ENCODE measurements around the gene ANO1. TPM values are rescaled to one million over a fixed set of nuclear protein-coding genes. Genes with fewer than 3 reads are reported as not detected.

Gene ANO1
- total RNA-seq, 2 donors from 2014 or later: 10.2 to 29.4 TPM

DNA sequence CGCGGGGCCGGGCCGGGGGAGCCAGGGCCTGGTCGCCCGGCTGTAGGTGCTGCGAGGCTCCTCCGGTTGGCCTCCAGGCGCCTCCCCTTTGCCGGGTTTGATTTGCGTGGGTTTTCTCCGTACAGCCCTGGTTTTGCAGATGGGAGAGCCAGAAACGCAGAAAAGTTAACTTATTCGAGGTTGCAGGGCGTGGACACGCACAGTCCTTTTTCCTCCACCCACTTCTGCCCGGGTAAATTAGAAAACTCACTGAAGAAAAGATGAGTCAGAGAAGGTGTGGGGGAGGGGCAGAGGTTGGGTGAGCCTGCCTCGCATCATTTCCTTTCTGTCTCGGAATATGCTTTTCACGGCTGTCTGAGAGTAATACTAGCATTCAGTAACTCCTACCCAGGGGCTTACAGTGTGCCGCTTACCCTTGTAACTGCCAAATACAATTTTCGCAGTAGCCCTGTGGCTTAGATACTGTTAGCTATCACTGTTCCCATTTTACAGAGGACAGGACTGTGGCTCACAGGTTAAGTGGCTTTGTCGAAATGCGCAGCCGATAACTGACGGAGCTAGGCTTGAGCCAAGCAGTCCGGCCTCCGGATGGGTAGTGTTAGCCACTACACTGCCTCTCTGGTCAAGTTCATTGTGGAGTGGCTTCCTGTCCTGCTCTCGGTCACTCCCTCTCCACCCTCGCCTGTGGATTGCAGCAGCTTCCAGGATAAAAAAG lies 125.8 kb downstream of the ANO1 start:
- DNase-seq (ENCODE audit: low spot score): peak; percentile 77
- Histone ChIP-seq H3K9me3 (no peaks in the 10 kb centered on the region), H3K27ac (peak overlapping the region; percentile 92), H3K36me3 (peaks cover 15% of the 10 kb centered on the region), H3K27me3 (no peaks in the 10 kb centered on the region), H3K4me3 (peak overlapping the region; percentile 86 to 99), H3K4me1 (peaks cover 0 to 30% of the 10 kb centered on the region in 2 donors)
- TF ChIP-seq, protein P1, sequence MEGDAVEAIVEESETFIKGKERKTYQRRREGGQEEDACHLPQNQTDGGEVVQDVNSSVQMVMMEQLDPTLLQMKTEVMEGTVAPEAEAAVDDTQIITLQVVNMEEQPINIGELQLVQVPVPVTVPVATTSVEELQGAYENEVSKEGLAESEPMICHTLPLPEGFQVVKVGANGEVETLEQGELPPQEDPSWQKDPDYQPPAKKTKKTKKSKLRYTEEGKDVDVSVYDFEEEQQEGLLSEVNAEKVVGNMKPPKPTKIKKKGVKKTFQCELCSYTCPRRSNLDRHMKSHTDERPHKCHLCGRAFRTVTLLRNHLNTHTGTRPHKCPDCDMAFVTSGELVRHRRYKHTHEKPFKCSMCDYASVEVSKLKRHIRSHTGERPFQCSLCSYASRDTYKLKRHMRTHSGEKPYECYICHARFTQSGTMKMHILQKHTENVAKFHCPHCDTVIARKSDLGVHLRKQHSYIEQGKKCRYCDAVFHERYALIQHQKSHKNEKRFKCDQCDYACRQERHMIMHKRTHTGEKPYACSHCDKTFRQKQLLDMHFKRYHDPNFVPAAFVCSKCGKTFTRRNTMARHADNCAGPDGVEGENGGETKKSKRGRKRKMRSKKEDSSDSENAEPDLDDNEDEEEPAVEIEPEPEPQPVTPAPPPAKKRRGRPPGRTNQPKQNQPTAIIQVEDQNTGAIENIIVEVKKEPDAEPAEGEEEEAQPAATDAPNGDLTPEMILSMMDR (IDR thresholded peaks at IDR 0.05): no peak

DNA sequence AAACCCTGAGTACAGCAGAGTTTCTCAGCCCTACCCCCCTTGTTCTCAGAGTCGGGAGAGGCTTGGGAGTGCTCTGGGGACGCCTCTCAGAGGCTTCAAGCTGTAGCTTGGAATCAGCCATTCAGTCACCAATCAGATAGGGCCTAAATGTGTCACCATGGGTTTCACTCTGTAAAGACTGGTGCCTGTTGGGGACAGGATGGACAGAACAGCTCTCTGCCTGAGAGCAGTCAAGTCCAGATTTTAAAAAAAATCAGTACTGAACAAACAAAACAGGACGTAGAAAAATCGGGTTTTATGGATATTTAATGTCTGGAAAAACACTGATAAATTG lies 126.3 kb downstream of the ANO1 start:
- H3K9me3 ChIP-seq: no peaks in the 10 kb centered on the region
- TF ChIP-seq, protein P1 (IDR thresholded peaks at IDR 0.05): no peak
- H3K27ac ChIP-seq: peak overlapping the region; percentile 92
- peak overlapping the region; percentile 86 to 99 for H3K4me3 ChIP-seq
- DNase-seq (ENCODE audit: low spot score): no peak
- H3K4me1 ChIP-seq: peaks cover 0 to 30% of the 10 kb centered on the region in 2 donors
- peaks cover 16% of the 10 kb centered on the region for H3K36me3 ChIP-seq
- H3K27me3 ChIP-seq: no peaks in the 10 kb centered on the region

DNA sequence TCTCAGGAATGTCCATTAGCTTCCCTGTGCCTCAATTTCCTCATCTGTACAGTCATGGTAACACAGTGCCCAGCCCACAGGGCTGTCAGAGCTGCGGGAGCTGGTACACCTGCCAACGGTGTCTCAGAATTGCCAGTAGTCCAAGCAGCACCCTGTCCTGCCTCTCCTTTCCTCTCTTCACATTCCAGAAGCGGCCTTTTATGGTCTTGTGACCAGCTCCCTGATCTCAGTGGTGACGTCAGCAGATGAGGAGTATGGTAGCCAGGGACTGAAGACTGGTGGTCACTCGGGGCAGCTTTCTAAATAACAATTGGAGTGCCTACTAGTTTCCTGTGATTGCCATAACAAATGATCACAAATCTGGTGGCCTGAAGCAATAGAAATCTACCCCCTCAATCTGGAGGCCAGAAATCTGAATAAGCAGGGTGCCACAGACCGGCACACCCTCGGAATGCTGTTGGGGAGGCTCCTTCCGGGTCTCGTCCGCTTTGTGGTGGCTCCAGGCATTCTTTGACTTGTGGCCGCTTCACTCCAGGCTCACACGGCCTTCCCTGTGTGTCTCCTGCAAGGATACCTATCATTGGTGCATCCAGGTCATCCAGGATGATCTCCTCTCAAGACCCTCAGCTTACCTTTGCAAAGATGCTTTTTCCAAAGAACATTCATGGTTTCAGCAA lies 127.1 kb downstream of the ANO1 start:
- Histone ChIP-seq H3K4me1 (peaks cover 0 to 30% of the 10 kb centered on the region in 2 donors), H3K9me3 (no peaks in the 10 kb centered on the region), H3K27me3 (no peaks in the 10 kb centered on the region), H3K4me3 (no peak overlapping the region), H3K36me3 (peaks cover 16% of the 10 kb centered on the region), H3K27ac (peak overlapping the region in 1 of 2 donors; percentile 29)
- DNase-seq (ENCODE audit: low spot score): no peak
- TF ChIP-seq, protein P1 (IDR thresholded peaks at IDR 0.05): no peak

DNA sequence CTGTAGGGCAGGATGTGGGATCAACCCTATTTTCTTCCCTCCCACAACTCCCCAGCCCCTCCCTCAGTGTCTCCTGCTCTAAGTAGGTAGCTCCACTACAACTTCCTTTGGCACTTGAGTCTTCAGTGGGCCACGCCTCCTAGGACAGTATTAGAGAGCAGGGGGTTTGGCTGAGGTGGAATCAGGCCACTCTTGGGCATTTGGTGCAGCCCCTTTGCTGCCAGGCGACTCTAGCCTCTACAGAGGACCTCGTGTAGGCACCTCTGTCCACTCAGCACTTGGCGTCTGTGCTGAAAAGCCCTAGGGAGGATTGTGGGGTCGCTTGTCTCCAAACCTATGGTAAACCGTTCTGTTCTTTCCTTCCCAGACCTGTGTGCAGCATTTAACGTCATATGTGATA lies 127.6 kb downstream of the ANO1 start:
- Histone ChIP-seq H3K36me3 (peaks cover 16% of the 10 kb centered on the region), H3K4me3 (no peak overlapping the region), H3K9me3 (no peaks in the 10 kb centered on the region), H3K4me1 (peaks cover 0 to 30% of the 10 kb centered on the region in 2 donors), H3K27me3 (no peaks in the 10 kb centered on the region), H3K27ac (no peak overlapping the region)
- no peak for DNase-seq (ENCODE audit: low spot score)
- TF ChIP-seq, protein P1 (IDR thresholded peaks at IDR 0.05): no peak

DNA sequence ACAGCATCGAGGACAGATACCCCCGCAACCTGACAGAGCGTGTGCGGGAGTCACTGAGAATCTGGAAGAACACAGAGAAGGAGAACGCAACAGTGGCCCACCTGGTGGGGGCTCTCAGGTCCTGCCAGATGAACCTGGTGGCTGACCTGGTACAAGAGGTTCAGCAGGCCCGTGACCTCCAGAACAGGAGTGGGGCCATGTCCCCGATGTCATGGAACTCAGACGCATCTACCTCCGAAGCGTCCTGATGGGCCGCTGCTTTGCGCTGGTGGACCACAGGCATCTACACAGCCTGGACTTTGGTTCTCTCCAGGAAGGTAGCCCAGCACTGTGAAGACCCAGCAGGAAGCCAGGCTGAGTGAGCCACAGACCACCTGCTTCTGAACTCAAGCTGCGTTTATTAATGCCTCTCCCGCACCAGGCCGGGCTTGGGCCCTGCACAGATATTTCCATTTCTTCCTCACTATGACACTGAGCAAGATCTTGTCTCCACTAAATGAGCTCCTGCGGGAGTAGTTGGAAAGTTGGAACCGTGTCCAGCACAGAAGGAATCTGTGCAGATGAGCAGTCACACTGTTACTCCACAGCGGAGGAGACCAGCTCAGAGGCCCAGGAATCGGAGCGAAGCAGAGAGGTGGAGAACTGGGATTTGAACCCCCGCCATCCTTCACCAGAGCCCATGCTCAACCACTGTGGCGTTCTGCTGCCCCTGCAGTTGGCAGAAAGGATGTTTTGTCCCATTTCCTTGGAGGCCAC lies 128.3 kb downstream of the ANO1 start:
- Histone ChIP-seq H3K4me1 (peaks cover 0 to 30% of the 10 kb centered on the region in 2 donors), H3K9me3 (no peaks in the 10 kb centered on the region), H3K27ac (no peak overlapping the region), H3K36me3 (peaks cover 16% of the 10 kb centered on the region), H3K4me3 (no peak overlapping the region), H3K27me3 (no peaks in the 10 kb centered on the region)
- no peak for DNase-seq (ENCODE audit: low spot score)
- TF ChIP-seq, protein P1 (IDR thresholded peaks at IDR 0.05): no peak

Measured in right atrium auricular region (tissue), 2 donors.